Measurements from ENCODE around the gene MROH7. TPM values are rescaled to one million over a fixed set of nuclear protein-coding genes. Genes with fewer than 3 reads are reported as not detected.

MROH7 gene
- total RNA-seq, 2 donors from 2014 or later: 15.9 to 20.4 TPM

- no peak for TF ChIP-seq CTCF (IDR thresholded peaks at IDR 0.05)
- no peaks in the 10 kb centered on the region for H3K36me3 ChIP-seq
- no peaks in the 10 kb centered on the region for H3K4me1 ChIP-seq (ENCODE audit: control insufficient read depth in 1 of 2, low read depth in 2 of 2)
- no peaks in the 10 kb centered on the region for H3K9me3 ChIP-seq
- H3K27ac ChIP-seq: no peak overlapping the region
- ATAC-seq (ENCODE audit: insufficient number of reproducible peaks, low FRiP score, low read depth) (no peak), DNase-seq (ENCODE audit: low spot score) (no peak)
- no peak overlapping the region for H3K4me3 ChIP-seq
- no peaks in the 10 kb centered on the region for H3K27me3 ChIP-seq (replicated peaks; ENCODE audit: insufficient read depth)
Observed at GRCh38 chr1:54668567-54668966, 27.0 kb downstream of the MROH7 start.

- no peaks in the 10 kb centered on the region for H3K36me3 ChIP-seq
- no peaks in the 10 kb centered on the region for H3K4me1 ChIP-seq (ENCODE audit: control insufficient read depth in 1 of 2, low read depth in 2 of 2)
- no peak overlapping the region for H3K4me3 ChIP-seq
- DNase-seq (ENCODE audit: low spot score) (no peak), ATAC-seq (ENCODE audit: insufficient number of reproducible peaks, low FRiP score, low read depth) (no peak)
- no peaks in the 10 kb centered on the region for H3K27me3 ChIP-seq (replicated peaks; ENCODE audit: insufficient read depth)
- no peaks in the 10 kb centered on the region for H3K9me3 ChIP-seq
- no peak overlapping the region for H3K27ac ChIP-seq
- TF ChIP-seq CTCF (IDR thresholded peaks at IDR 0.05): peak; percentile 49
Observed at GRCh38 chr1:54671985-54672608, 30.5 kb downstream of the MROH7 start.

GRCh38 chr1:54678776-54679643, 37.4 kb downstream of the MROH7 start:
- H3K27me3 ChIP-seq (replicated peaks; ENCODE audit: insufficient read depth): no peaks in the 10 kb centered on the region
- no peaks in the 10 kb centered on the region for H3K36me3 ChIP-seq
- H3K9me3 ChIP-seq: no peaks in the 10 kb centered on the region
- no peak overlapping the region for H3K27ac ChIP-seq
- no peak for DNase-seq (ENCODE audit: low spot score)
- TF ChIP-seq CTCF (IDR thresholded peaks at IDR 0.05): no peak
- H3K4me1 ChIP-seq (ENCODE audit: control insufficient read depth in 1 of 2, low read depth in 2 of 2): no peaks in the 10 kb centered on the region
- ATAC-seq (ENCODE audit: insufficient number of reproducible peaks, low FRiP score, low read depth): no peak
- H3K4me3 ChIP-seq: no peak overlapping the region

DNA sequence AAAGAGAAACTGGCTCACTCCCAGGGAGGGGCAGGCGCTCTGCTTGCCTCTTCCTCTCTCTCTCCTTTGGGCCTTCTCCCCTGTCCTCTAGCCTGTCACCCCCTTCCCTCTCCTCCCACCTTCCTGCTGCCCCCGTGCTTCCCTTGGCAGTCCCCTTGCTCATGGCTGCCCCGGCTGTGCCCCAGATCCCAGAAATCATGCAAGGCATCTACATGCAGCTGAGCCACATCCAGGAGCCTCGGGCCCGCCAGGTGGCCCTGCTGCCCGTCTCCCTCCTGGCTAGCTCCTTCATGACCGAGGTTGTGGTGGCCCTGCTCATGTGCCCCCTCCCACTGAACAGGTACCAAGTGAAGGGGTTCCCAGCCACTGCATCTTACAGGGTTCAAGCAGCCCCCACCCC, 38.1 kb downstream of the MROH7 start:
- no peak for TF ChIP-seq CTCF (IDR thresholded peaks at IDR 0.05)
- Histone ChIP-seq H3K4me3 (no peak overlapping the region), H3K27ac (no peak overlapping the region), H3K27me3 (replicated peaks; ENCODE audit: insufficient read depth) (no peaks in the 10 kb centered on the region), H3K4me1 (ENCODE audit: control insufficient read depth in 1 of 2, low read depth in 2 of 2) (no peaks in the 10 kb centered on the region), H3K36me3 (no peaks in the 10 kb centered on the region), H3K9me3 (no peaks in the 10 kb centered on the region)
- ATAC-seq (ENCODE audit: insufficient number of reproducible peaks, low FRiP score, low read depth) (no peak), DNase-seq (ENCODE audit: low spot score) (no peak)

DNA sequence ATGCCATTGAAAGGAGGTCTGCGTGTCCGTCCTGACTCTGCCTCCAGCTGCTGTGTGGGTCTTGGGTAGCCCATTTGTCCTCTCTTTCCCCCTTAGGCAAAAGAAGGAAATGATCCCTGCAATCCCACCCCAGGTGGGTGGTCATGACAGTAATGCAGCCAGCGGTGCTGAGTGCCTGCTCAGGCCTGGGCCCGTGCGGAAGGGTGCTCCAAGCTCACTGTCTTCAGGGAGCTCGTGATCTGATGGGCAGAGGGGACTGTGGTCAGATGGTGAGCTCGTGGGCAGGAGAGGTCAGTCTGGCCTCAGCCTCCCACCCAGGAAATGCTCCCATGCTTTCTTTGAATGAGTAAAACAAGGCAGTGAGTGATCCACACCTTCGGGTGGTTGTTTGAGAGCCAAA, 38.8 kb downstream of the MROH7 start:
- Histone ChIP-seq H3K36me3 (no peaks in the 10 kb centered on the region), H3K27ac (no peak overlapping the region), H3K4me1 (ENCODE audit: control insufficient read depth in 1 of 2, low read depth in 2 of 2) (no peaks in the 10 kb centered on the region), H3K27me3 (replicated peaks; ENCODE audit: insufficient read depth) (no peaks in the 10 kb centered on the region), H3K9me3 (no peaks in the 10 kb centered on the region), H3K4me3 (no peak overlapping the region)
- DNase-seq (ENCODE audit: low spot score) (no peak), ATAC-seq (ENCODE audit: insufficient number of reproducible peaks, low FRiP score, low read depth) (no peak)
- TF ChIP-seq CTCF (IDR thresholded peaks at IDR 0.05): no peak
